ENCODE results near the gene TMEM178B.

GRCh38 chr7:141528399-141528798, 454.5 kb downstream of the TMEM178B start:
- TF ChIP-seq CTCF (IDR thresholded peaks at IDR 0.05) = no peak
- TF ChIP-seq POLR2AphosphoS5 (IDR thresholded peaks at IDR 0.05) = no peak

Data from sigmoid colon (tissue), 4 donors.